GM10248 (cell line): ENCODE data around the gene GSG1L2.

ENCODE experiments used
- CTCF ChIA-PET: fragments of 300-600 bp; sonication (Branson Sonifier 250); formaldehyde crosslinking; extraction: SDS; loops from one replicate; lab custom pipeline; 2021; ENCODE audit warnings: antibody characterized with exemption; lab: Yijun Ruan, JAX
- POLR2A ChIA-PET: fragments of 350-650 bp; sonication (Branson Sonifier 250); formaldehyde crosslinking; extraction: SDS; loops from one replicate; lab custom pipeline; 2020; ENCODE audit warnings: antibody characterized with exemption; lab: Yijun Ruan, JAX
- DNase-seq: peaks from one replicate; pipeline ENCODE4 v3.0.0; 2012; ENCODE audit errors: extremely low spot score
- TF ChIP-seq, protein P1 (sequence below): IDR thresholded peaks from 2 replicates; pipeline ENCODE4 v1.5.1; 2012; ENCODE audit warnings: mild to moderate bottlenecking, low read depth; ENCODE audit errors: extremely low read depth, missing control alignments, control extremely low read depth

GSG1L2 gene

GRCh38 chr17:9763643-9764042 lies 58.2 kb downstream of the GSG1L2 start:
- ChIA-PET POLR2A (no interaction called here), CTCF (interaction anchor here (1.2 kb wide), 1 partner anchor 13 kb away, joined by 3 read pairs; no protein-coding TSS in a partner anchor)
- DNase-seq = no peak
- TF ChIP-seq, protein P1, sequence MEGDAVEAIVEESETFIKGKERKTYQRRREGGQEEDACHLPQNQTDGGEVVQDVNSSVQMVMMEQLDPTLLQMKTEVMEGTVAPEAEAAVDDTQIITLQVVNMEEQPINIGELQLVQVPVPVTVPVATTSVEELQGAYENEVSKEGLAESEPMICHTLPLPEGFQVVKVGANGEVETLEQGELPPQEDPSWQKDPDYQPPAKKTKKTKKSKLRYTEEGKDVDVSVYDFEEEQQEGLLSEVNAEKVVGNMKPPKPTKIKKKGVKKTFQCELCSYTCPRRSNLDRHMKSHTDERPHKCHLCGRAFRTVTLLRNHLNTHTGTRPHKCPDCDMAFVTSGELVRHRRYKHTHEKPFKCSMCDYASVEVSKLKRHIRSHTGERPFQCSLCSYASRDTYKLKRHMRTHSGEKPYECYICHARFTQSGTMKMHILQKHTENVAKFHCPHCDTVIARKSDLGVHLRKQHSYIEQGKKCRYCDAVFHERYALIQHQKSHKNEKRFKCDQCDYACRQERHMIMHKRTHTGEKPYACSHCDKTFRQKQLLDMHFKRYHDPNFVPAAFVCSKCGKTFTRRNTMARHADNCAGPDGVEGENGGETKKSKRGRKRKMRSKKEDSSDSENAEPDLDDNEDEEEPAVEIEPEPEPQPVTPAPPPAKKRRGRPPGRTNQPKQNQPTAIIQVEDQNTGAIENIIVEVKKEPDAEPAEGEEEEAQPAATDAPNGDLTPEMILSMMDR = no peak

GRCh38 chr17:9760266-9760665 lies 61.6 kb downstream of the GSG1L2 start:
- ChIA-PET POLR2A (no interaction called here), CTCF (interaction anchor here (1.2 to 1.3 kb wide), 2 partner anchors 9 to 32 kb away, joined by 4 to 9 read pairs; no protein-coding TSS in a partner anchor)
- TF ChIP-seq, protein P1 = no peak
- DNase-seq = no peak

GRCh38 chr17:9755083-9755482 lies 66.8 kb downstream of the GSG1L2 start:
- ChIA-PET CTCF (interaction anchor here (1.9 kb wide), 1 partner anchor 13 kb away, joined by 5 read pairs; no protein-coding TSS in a partner anchor), POLR2A (no interaction called here)
- no peak for DNase-seq
- TF ChIP-seq, protein P1 = no peak
